GM21390 (cell line): Measurements from ENCODE around the gene CD74.

Experiments used
- ATAC-seq: cut with Tn5 transposase; IDR thresholded peaks from one replicate; pipeline ENCODE4 v1.9.1; 2021; ENCODE audit not compliant: unreplicated experiment

Gene CD74

GRCh38 chr5:150364004-150364403 lies 48.7 kb downstream of the CD74 start:
- ATAC-seq: no peak

DNA sequence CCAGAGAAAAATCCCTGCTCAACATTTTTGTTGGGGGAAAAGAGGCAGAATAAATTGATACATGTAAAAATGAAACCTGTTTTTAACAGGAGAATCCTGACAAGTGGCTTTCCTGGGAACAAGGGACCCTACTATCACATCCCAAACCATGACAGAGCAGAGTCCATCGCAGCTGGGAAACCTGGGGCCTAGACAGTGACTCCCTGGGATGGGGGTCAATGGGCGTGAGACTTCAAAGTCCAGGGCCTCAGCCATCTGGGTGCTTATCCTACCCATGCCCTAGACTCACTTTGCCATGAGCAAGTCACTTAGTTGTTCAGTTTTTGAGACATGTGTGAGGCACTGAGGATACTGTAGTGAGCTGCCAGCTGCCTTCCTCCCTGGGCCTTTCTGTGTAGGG lies 49.5 kb downstream of the CD74 start:
- ATAC-seq: no peak

DNA sequence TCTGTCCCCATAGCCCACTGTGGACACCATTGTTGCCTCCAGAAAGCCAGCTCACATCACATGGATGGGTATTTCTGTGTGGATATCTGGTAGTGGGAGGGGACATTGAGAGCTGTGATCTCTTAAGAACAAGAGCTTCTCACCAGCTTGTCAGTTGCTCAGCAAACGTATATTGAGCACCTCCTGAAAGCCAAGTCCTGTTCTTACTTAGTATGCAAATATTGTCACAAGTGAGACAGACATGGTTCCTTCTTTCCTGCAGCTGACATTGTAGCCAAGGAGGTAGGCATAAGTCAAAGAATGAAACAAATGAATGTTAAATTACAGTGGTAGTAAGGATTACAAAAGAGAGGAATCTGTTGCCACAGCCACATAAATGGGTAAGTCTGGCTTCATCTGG lies 51.4 kb downstream of the CD74 start:
- peak; percentile 38 for ATAC-seq

GRCh38 chr5:150358261-150359095 lies 54.2 kb downstream of the CD74 start:
- no peak for ATAC-seq

GRCh38 chr5:150357326-150358260 lies 55.1 kb downstream of the CD74 start, which contains the start of gene TCOF1:
TSS of gene TCOF1 (plus strand) at chr5:150357697. CDS start at chr5:150357747, 50 bp downstream.
- peak; percentile 88 for ATAC-seq

- ATAC-seq: no peak
Observed at GRCh38 chr5:150356575-150357294, 56.0 kb downstream of the CD74 start.

DNA sequence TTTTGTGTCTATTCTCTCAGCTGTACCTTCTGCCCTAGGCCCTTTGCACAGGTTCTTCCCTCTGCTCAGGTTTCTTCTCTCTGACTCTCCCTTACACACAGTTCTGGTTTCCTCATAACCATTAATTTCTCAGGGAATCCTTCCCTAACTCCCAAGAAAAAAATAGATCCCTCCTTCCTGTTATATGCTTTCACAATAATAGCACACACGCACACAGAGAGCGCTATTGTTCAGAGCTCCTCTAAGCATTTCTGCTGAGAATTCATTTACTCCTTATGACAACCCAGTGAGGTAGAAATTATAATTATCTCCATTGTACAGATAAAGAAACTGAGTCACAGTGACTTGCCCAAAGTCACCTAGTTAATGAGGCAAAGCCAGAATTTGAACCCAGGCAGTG lies 56.9 kb downstream of the CD74 start:
- ATAC-seq: no peak

- no peak for ATAC-seq
Observed at GRCh38 chr5:150353032-150353675, 59.6 kb downstream of the CD74 start.

DNA sequence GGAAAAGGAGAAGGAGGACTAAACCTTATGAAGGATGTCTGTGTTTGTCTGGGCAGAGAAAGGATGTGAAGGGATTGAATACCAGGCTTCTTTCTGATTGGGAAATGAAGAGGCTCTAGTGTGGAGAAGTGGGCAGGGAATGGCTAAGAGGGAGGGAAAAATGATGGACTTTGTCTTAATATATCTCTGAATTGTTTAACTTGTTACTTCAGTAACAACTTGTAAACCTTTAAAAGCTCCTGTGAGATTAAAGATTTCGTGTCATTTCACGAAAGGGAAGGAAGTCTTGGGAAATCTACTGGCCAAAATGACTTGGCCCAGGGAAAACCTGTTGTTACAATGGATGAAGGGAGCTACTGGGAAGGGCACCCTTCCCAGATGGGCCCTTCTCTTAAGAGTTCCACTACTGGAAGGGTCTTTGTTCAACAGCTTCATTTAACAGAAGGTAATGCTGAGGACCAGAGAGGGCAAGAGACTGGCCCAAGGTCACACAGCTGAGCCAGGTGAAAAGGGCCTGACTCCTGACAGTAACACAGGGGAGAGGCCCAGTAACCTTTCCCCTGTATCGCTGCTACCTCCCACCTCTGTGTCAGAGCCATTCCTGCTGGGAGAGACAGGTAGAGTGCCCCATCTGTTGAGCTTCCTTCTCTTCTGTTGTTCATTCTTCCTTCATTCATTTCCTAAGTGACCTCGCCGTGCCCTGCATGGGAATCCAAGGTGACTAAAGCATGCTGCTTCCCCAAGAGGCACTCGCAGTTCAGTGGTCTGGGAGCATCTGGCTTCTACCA lies 60.3 kb downstream of the CD74 start:
- no peak for ATAC-seq
